Thyroid gland (tissue), 4 donors: ENCODE data around the gene SUPT6H. TPM values are rescaled to one million over a fixed set of nuclear protein-coding genes. Genes with fewer than 3 reads are reported as not detected.

Experiments used
- DNase-seq, 2 donors: peaks; one replicate each; pipeline ENCODE4 v3.0.0-alpha.2; 2019
- H3K27ac ChIP-seq, 3 donors: fragments of 200-600 bp; sonication (generic); 1 replicate in 2 of 3; 2 replicates in 1 of 3; pipeline ENCODE4 v1.5.1; 2016 to 2019; ENCODE audit warnings: mild to moderate bottlenecking in 1 of 3, moderate library complexity in 1 of 3
- H3K27me3 ChIP-seq: fragments of 200-600 bp; sonication (generic); one replicate; pipeline ENCODE4 v1.5.1; 2019
- H3K36me3 ChIP-seq, 2 donors: fragments of 200-600 bp; sonication (generic); one replicate each; pipeline ENCODE4 v1.5.1; 2016 to 2019
- H3K4me1 ChIP-seq, 2 donors: fragments of 200-600 bp; sonication (generic); one replicate each; pipeline ENCODE4 v1.5.1; 2017 to 2019
- H3K4me3 ChIP-seq, 3 donors: fragments of 200-600 bp; sonication (generic); replicated peaks in 1 of 3; 1 replicate in 2 of 3; 2 replicates in 1 of 3; pipeline ENCODE4 v1.5.1; 2016; ENCODE audit warnings: mild to moderate bottlenecking in 1 of 3
- H3K9me3 ChIP-seq: fragments of 200-600 bp; sonication (generic); one replicate; pipeline ENCODE4 v1.5.1; 2017
- POLR2A ChIP-seq, 2 donors: fragments of 450-650 bp; IDR thresholded peaks; one replicate each; pipeline ENCODE4 v1.6.1; 2017; ENCODE audit warnings: antibody characterized with exemption in 2 of 2, mild to moderate bottlenecking in 2 of 2, moderate library complexity in 1 of 2
- WGBS, 2 donors: methylation state at CpG; one replicate each; pipeline ENCODE4 v1.1.5; 2017; 5-methylcytosine and 5-hydroxymethylcytosine counted together
- intact Hi-C: fragments of 100-400 bp; cut with DNase I; formaldehyde crosslinking; loops from one replicate; pipeline ENCODE4 v1.15.1; 2023
- total RNA-seq, 4 donors: library from RNA; depleted of rRNA; stranded (reverse); fragments of >200 nt; gene quantifications; one replicate each; pipeline ENCODE4 v1.2.3, GENCODE V29; 2016
- TF ChIP-seq, protein P1 (sequence below), 6 experiments: fragments of 200-600 bp in 3 of 6; fragments of 450-650 bp in 3 of 6; sonication (generic) in 3 of 6; IDR thresholded peaks; one replicate each; pipeline ENCODE4 v1.5.1; 2016 to 2019; ENCODE audit warnings: antibody characterized with exemption in 6 of 6, mild to moderate bottlenecking in 2 of 6, inconsistent platforms in 1 of 6, moderate library complexity in 1 of 6

SUPT6H gene
- total RNA-seq, 4 donors from 2014 or later, result 49.2 to 117 (median 61.6) TPM

DNA sequence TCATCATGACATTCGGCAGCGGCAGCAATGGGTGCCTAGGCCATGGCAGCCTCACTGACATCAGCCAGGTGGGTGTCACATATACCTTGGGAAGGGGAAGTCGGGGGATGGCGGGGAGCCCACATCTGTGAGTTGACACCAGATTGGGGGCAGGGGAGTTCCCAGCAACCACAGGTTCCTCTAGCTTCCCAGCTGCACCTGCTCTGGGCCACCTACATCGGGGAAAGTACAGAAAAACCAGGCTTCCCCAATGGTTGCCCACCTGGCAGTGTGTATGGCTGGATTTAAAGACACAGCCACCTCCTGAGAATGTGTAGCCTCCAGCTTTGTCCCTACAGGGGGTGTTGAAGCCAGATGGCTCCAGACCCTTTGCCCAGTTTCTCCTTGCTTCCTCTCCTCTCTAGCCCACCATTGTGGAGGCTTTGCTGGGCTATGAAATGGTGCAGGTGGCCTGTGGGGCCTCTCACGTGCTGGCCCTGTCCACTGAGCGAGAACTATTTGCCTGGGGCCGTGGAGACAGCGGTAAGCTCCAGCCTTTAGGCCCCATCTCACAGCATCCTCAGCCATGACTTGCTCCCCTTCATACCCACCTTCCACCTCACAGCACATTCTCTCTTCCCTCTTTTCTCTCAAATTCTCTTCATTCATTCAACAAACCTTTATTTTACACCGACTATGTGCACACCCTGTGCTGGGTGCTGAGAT, 76.8 kb downstream of the SUPT6H start:
- no peak for DNase-seq
- Histone ChIP-seq H3K27ac (no peak overlapping the region), H3K4me1 (peaks cover 16 to 20% of the 10 kb centered on the region in 2 donors), H3K36me3 (no peaks in the 10 kb centered on the region), H3K4me3 (no peak overlapping the region), H3K9me3 (no peaks in the 10 kb centered on the region), H3K27me3 (no peaks in the 10 kb centered on the region)
- WGBS, 2 donors, result 84 to 89% methylated on average over 9 to 10 of the region's 10 CpGs
- TF ChIP-seq POLR2A (IDR thresholded peaks at IDR 0.05), result no peak
- TF ChIP-seq, protein P1, sequence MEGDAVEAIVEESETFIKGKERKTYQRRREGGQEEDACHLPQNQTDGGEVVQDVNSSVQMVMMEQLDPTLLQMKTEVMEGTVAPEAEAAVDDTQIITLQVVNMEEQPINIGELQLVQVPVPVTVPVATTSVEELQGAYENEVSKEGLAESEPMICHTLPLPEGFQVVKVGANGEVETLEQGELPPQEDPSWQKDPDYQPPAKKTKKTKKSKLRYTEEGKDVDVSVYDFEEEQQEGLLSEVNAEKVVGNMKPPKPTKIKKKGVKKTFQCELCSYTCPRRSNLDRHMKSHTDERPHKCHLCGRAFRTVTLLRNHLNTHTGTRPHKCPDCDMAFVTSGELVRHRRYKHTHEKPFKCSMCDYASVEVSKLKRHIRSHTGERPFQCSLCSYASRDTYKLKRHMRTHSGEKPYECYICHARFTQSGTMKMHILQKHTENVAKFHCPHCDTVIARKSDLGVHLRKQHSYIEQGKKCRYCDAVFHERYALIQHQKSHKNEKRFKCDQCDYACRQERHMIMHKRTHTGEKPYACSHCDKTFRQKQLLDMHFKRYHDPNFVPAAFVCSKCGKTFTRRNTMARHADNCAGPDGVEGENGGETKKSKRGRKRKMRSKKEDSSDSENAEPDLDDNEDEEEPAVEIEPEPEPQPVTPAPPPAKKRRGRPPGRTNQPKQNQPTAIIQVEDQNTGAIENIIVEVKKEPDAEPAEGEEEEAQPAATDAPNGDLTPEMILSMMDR (IDR thresholded peaks at IDR 0.05), result no peak
- intact Hi-C loops, result no loop called here

- H3K36me3 ChIP-seq, result no peaks in the 10 kb centered on the region
- no peaks in the 10 kb centered on the region for H3K9me3 ChIP-seq
- no peak for DNase-seq
- 83 to 91% methylated on average over 4 to 5 of the region's 10 CpGs for WGBS, 2 donors
- no peak overlapping the region for H3K4me3 ChIP-seq
- no peaks in the 10 kb centered on the region for H3K27me3 ChIP-seq
- TF ChIP-seq, protein P1 (IDR thresholded peaks at IDR 0.05), result no peak
- no peak for TF ChIP-seq POLR2A (IDR thresholded peaks at IDR 0.05)
- no peak overlapping the region for H3K27ac ChIP-seq
- intact Hi-C loops, result no loop called here
- H3K4me1 ChIP-seq, result peaks cover 20 to 27% of the 10 kb centered on the region in 2 donors
Observed at GRCh38 chr17:28740406-28741357, 78.7 kb downstream of the SUPT6H start.

DNA sequence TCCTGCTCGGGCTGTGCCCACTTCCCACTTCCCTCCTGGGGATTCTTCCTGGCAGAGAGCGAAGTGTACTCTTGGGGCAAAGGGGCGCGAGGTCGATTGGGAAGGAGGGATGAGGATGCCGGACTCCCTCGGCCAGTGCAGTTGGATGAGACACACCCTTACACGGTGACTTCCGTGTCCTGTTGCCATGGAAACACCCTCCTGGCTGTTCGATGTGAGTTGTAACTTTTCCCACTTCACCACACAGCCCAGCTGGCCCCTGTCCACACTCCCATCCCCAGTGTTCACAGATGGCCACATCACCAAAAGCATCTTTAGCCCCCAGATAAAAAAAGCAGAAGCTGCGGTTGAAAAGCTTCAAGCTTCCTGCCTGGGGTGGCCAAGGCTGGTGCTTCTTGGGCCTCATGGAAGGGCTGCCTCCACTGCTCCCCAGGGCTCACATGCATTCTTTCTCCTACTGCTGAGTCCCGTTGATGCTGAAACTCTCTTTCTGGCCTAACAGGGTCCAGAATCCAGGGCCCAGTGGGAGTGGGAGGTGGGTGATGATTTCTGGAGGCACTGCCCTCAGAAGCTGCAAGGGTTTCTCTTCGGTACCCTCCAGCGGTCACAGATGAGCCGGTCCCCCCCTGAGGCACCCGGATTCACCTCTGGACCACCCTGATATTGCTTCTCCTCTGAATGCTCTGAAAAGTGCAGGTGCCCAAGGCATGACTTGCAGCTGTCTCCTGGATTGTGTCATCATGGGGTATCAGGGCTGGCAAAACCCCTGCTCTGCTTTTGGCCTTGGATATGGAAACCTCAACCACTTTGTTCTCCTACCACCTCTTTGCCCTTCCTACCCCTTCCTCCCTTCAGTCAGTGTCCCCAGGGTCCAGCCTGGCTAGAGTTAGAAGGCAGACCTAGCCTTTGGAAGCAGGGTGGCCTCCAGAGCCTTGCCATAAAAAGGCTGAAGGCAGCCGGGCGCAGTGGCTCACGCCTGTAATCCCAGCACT, 79.6 kb downstream of the SUPT6H start:
- Histone ChIP-seq H3K4me1 (peaks cover 30 to 37% of the 10 kb centered on the region in 2 donors), H3K27me3 (no peaks in the 10 kb centered on the region), H3K36me3 (no peaks in the 10 kb centered on the region), H3K9me3 (no peaks in the 10 kb centered on the region), H3K27ac (no peak overlapping the region), H3K4me3 (no peak overlapping the region)
- intact Hi-C loops, result no loop called here
- no peak for DNase-seq
- TF ChIP-seq, protein P1 (IDR thresholded peaks at IDR 0.05), result no peak
- TF ChIP-seq POLR2A (IDR thresholded peaks at IDR 0.05), result no peak
- 75 to 85% methylated on average over 16 to 19 of the region's 19 CpGs for WGBS, 2 donors

DNA sequence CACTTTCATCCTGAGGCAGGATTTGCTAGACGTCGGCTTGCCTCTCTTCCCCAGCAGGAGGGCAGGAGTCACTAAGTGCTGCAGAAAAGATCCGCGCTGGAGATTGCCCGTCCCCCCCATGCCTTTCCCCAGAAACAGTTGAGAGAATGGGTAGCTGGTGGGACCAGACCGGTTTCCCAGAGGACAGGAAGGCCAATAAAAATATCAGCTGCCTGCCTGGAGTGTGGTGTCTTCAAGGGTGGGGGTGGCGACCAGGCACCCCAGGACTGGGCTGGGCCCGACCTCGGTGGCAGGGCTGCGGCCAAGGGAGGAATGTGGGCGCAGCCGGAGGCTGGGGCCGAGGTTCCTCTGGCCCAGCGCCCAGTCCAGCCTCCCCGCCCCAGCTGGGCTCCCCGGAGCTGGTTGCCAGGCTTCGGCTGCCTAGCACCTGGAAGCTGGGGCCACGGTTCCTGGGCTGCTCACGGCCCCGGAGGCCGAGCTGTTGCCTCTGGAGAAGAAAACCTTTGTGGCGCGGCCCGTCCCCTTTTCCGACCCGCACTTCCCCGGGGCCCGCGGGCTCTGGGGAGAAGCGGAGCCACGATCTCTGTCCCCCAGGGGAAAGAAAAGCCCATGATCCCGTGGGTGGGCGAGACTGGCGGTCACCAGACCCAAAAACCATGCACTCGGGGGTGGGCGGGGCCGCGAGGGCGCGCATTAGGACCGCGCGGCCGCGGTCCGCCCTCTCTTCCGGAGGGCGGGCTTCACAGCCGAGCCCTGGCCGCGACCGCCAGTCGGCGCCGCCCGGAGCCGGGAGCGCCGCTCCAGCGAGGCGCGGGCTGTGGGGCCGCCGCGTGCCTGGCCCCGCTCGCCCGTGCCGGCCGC, 81.5 kb downstream of the SUPT6H start, which contains the start of gene TRAF4:
Gene TRAF4 (plus strand): TSS at position 769 of the 861 bp plus-strand sequence. CDS start 102 bp downstream, outside the sequence.
- H3K4me1 ChIP-seq, result peaks cover 40 to 46% of the 10 kb centered on the region in 2 donors
- H3K36me3 ChIP-seq, result peaks cover 7 to 14% of the 10 kb centered on the region in 2 donors
- no peaks in the 10 kb centered on the region for H3K9me3 ChIP-seq
- TF ChIP-seq POLR2A (IDR thresholded peaks at IDR 0.05), result peak; percentile 99
- TF ChIP-seq, protein P1 (IDR thresholded peaks at IDR 0.05), result peak in 4 of 6 experiments; percentile 24 to 44 (median 42)
- peak within 1 kb of the TSS; percentile 91 to 99 (median 95) for H3K27ac ChIP-seq
- H3K4me3 ChIP-seq, result peak within 1 kb of the TSS; percentile 5 to 99 (median 85)
- 3 to 6% methylated on average over 10 to 18 of the region's 70 CpGs for WGBS, 2 donors
- peak; percentile 84 to 87 for DNase-seq
- intact Hi-C loops, result no loop called here
- H3K27me3 ChIP-seq, result no peaks in the 10 kb centered on the region
